A673 (cell line): ENCODE data around the gene MXRA5.

Experiments
- EZH2 ChIP-seq: fragments of 200-600 bp; sonication (generic); IDR thresholded peaks from 2 replicates; pipeline ENCODE4 v1.6.1; 2017; ENCODE audit warnings: borderline replicate concordance, low read depth, mild to moderate bottlenecking, mixed read lengths, antibody characterized with exemption, low read length; ENCODE audit not compliant: poor library complexity, severe bottlenecking
- TF ChIP-seq, protein P1 (sequence below): fragments of 300-800, 200-600 bp; sonication (generic); conservative IDR thresholded peaks from 2 replicates; pipeline ENCODE4 v1.5.1; 2017; ENCODE audit warnings: low read depth, mild to moderate bottlenecking, antibody characterized with exemption, low read length, moderate library complexity, mixed read lengths

DNA sequence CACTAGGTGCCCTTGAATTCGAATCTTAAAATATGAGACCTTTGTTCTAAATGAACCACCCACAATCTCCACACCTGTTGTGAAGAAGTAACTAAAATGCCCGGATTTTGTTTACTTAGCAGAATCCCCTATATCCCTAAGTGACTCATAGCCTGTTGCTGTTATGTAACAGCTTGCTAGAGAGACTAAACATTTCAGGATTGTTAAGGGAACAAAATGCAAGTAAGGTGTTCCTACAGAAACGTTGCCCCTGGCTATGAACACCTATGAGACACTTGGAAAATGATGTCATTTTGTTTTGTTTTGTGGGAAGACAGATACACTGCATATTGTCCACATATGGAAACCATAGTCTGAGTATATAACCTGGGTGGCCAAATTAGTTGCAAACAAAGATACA, 24.2 kb upstream of the MXRA5 start:
- TF ChIP-seq, protein P1, sequence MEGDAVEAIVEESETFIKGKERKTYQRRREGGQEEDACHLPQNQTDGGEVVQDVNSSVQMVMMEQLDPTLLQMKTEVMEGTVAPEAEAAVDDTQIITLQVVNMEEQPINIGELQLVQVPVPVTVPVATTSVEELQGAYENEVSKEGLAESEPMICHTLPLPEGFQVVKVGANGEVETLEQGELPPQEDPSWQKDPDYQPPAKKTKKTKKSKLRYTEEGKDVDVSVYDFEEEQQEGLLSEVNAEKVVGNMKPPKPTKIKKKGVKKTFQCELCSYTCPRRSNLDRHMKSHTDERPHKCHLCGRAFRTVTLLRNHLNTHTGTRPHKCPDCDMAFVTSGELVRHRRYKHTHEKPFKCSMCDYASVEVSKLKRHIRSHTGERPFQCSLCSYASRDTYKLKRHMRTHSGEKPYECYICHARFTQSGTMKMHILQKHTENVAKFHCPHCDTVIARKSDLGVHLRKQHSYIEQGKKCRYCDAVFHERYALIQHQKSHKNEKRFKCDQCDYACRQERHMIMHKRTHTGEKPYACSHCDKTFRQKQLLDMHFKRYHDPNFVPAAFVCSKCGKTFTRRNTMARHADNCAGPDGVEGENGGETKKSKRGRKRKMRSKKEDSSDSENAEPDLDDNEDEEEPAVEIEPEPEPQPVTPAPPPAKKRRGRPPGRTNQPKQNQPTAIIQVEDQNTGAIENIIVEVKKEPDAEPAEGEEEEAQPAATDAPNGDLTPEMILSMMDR: no peak
- TF ChIP-seq EZH2: no peak
